GM19452 (cell line): ENCODE data around the gene WDR70.
"Not testable (repeated sequence)": the region's sequence is repeated elsewhere in the genome, so short reads cannot be mapped to it uniquely, and the experiment has no call there.

Experiments used
- ATAC-seq: cut with Tn5 transposase; IDR thresholded peaks from one replicate; pipeline ENCODE4 v1.9.1; 2021; ENCODE audit not compliant: unreplicated experiment

Gene WDR70

GRCh38 chr5:37453252-37453651 is 74.1 kb downstream of the WDR70 start:
- not testable (repeated sequence) for ATAC-seq

GRCh38 chr5:37454402-37455055 is 75.4 kb downstream of the WDR70 start:
- not testable (repeated sequence) for ATAC-seq

GRCh38 chr5:37463191-37464051 is 84.3 kb downstream of the WDR70 start:
- not testable (repeated sequence) for ATAC-seq

- ATAC-seq: not testable (repeated sequence)
Observed at GRCh38 chr5:37464581-37464980, 85.5 kb downstream of the WDR70 start.

GRCh38 chr5:37469383-37469782 is 90.3 kb downstream of the WDR70 start:
- not testable (repeated sequence) for ATAC-seq

GRCh38 chr5:37471666-37472197 is 92.6 kb downstream of the WDR70 start:
- no peak for ATAC-seq

GRCh38 chr5:37477426-37477825 is 98.3 kb downstream of the WDR70 start:
- ATAC-seq: no peak

GRCh38 chr5:37478121-37478894 is 99.2 kb downstream of the WDR70 start:
- no peak for ATAC-seq

- ATAC-seq: not testable (repeated sequence)
Observed at GRCh38 chr5:37481395-37481794, 102.3 kb downstream of the WDR70 start.

GRCh38 chr5:37490120-37490810 is 111.1 kb downstream of the WDR70 start:
- ATAC-seq: no peak

GRCh38 chr5:37490931-37491330 is 111.8 kb downstream of the WDR70 start:
- no peak for ATAC-seq

- ATAC-seq: no peak
Observed at GRCh38 chr5:37492778-37493555, 113.8 kb downstream of the WDR70 start.

GRCh38 chr5:37494756-37495155 is 115.6 kb downstream of the WDR70 start:
- no peak for ATAC-seq

GRCh38 chr5:37495210-37495609 is 116.1 kb downstream of the WDR70 start:
- no peak for ATAC-seq

GRCh38 chr5:37495668-37496347 is 116.7 kb downstream of the WDR70 start:
- ATAC-seq: no peak

- ATAC-seq: no peak
Observed at GRCh38 chr5:37496902-37497445, 117.9 kb downstream of the WDR70 start.

- no peak for ATAC-seq
Observed at GRCh38 chr5:37501152-37501551, 122.0 kb downstream of the WDR70 start.

- ATAC-seq: no peak
Observed at GRCh38 chr5:37506241-37506640, 127.1 kb downstream of the WDR70 start.

GRCh38 chr5:37506722-37507121 is 127.6 kb downstream of the WDR70 start:
- no peak for ATAC-seq
